LNCaP clone FGC (cell line): ENCODE results near the gene ARMC12.

Experiments
- DNase-seq: peaks from one replicate; pipeline ENCODE4 v3.0.0-alpha.2; 2011; ENCODE audit warnings: low read depth
- H3K4me3 ChIP-seq: 2 replicates; pipeline ENCODE4 v1.5.1; 2011; ENCODE audit warnings: mild to moderate bottlenecking, low read depth, low read length, control low read depth
- CTCF ChIP-seq: IDR thresholded peaks from 2 replicates; pipeline ENCODE4 v1.5.1; 2012; ENCODE audit warnings: mild to moderate bottlenecking; ENCODE audit not compliant: control insufficient read depth, insufficient read depth; ENCODE audit errors: extremely low read depth

The ARMC12 gene

GRCh38 chr6:35746516-35746915 lies 9.7 kb downstream of the ARMC12 start:
- DNase-seq, result no peak
- TF ChIP-seq CTCF, result no peak

GRCh38 chr6:35747877-35748276 lies 11.0 kb downstream of the ARMC12 start:
- no peak overlapping the region for H3K4me3 ChIP-seq
- TF ChIP-seq CTCF, result no peak
- DNase-seq, result no peak

More at GRCh38 chr6:35746516-35746915, 9.7 kb downstream of the ARMC12 start:
- no peak overlapping the region for H3K4me3 ChIP-seq

- no peak overlapping the region for H3K4me3 ChIP-seq
- TF ChIP-seq CTCF, result no peak
- no peak for DNase-seq
Measured at GRCh38 chr6:35750557-35750956, 13.7 kb downstream of the ARMC12 start.

DNA sequence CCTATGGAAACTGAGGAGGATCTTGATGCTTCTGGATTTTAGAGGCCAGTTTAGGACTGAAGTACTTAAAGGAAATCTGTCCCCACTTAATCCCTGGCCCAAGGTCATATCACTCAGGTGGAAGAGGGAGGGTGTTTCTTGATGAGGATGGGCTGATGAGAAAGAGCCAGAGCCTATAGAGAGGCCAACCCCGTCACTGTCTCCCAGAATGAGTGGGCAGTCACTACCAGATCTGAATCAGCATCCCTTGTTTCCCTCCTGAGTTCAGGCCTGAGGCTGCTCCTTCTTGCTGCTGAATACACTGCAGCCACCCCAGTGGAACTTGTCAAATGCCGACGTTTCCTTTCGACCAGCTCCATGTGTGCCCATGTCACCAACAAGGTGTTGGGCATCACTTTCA lies 14.8 kb downstream of the ARMC12 start:
- no peak for TF ChIP-seq CTCF
- H3K4me3 ChIP-seq, result no peak overlapping the region
- DNase-seq, result no peak

DNA sequence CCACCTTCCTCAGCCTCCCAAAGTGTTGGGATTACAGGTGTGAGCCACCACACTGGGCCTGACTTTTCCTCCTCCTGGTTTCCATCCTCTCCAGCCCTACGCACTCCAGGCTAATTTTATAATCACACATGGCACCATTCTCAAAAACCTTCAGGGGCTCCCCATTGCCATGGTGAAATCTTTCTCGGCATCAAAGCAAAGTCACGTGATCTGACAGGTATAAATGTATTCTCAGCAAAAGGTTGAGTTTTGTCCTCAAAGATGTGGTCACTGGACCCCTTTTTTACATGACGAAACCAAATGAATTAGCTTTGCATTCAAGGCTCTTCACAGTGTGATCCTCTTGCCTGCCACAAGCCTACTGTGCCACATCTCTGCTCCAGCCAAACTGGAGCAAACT lies 15.5 kb downstream of the ARMC12 start:
- no peak for DNase-seq
- H3K4me3 ChIP-seq, result no peak overlapping the region
- no peak for TF ChIP-seq CTCF

GRCh38 chr6:35754452-35755277 lies 17.8 kb downstream of the ARMC12 start:
- no peak overlapping the region for H3K4me3 ChIP-seq
- TF ChIP-seq CTCF, result peak; percentile 52
- peak; percentile 85 for DNase-seq
